HS-27A (cell line): ENCODE results near the gene IPPK.

Experiments
- DNase-seq: peaks from one replicate; pipeline ENCODE4 v3.0.0-alpha.2; 2012; ENCODE audit warnings: low read depth, missing footprints

The IPPK gene

GRCh38 chr9:92656537-92656925, 13.4 kb downstream of the IPPK start:
- no peak for DNase-seq

GRCh38 chr9:92655896-92656536, 13.9 kb downstream of the IPPK start:
- DNase-seq, result no peak

GRCh38 chr9:92655366-92655765, 14.6 kb downstream of the IPPK start:
- DNase-seq, result no peak

GRCh38 chr9:92654481-92655301, 15.2 kb downstream of the IPPK start:
- DNase-seq, result no peak

- DNase-seq, result no peak
Measured at GRCh38 chr9:92652461-92652860, 17.5 kb downstream of the IPPK start.

- DNase-seq, result no peak
Measured at GRCh38 chr9:92650839-92651621, 18.9 kb downstream of the IPPK start.

- no peak for DNase-seq
Measured at GRCh38 chr9:92650296-92650695, 19.6 kb downstream of the IPPK start.

- no peak for DNase-seq
Measured at GRCh38 chr9:92649007-92649406, 20.9 kb downstream of the IPPK start.

GRCh38 chr9:92648474-92648971, 21.4 kb downstream of the IPPK start:
- no peak for DNase-seq

- no peak for DNase-seq
Measured at GRCh38 chr9:92647671-92648473, 22.1 kb downstream of the IPPK start.

- DNase-seq, result no peak
Measured at GRCh38 chr9:92645041-92645440, 24.9 kb downstream of the IPPK start.

- no peak for DNase-seq
Measured at GRCh38 chr9:92644278-92644677, 25.7 kb downstream of the IPPK start.

GRCh38 chr9:92642564-92642963, 27.4 kb downstream of the IPPK start:
- no peak for DNase-seq

- DNase-seq, result no peak
Measured at GRCh38 chr9:92642041-92642451, 27.9 kb downstream of the IPPK start.

- no peak for DNase-seq
Measured at GRCh38 chr9:92641092-92641809, 28.7 kb downstream of the IPPK start.

GRCh38 chr9:92640398-92641091, 29.4 kb downstream of the IPPK start:
- DNase-seq, result no peak

- DNase-seq, result no peak
Measured at GRCh38 chr9:92639791-92640271, 30.1 kb downstream of the IPPK start.

GRCh38 chr9:92639124-92639523, 30.8 kb downstream of the IPPK start:
- DNase-seq, result no peak

- no peak for DNase-seq
Measured at GRCh38 chr9:92638621-92639101, 31.3 kb downstream of the IPPK start.
